Stimulated activated naive CD8-positive, alpha-beta T cell treated with anti-CD3 and anti-CD28 coated beads, Interleukin-15, amount 100 ng/mL, for 72 hours (primary cell): ENCODE measurements around the gene SLC38A10.

Source experiments
- ATAC-seq: fragments of 150-1000 bp; cut with Tn5 transposase; 2 replicates; pipeline ENCODE4 v1.10.0; 2021; ENCODE audit warnings: mild to moderate bottlenecking, moderate library complexity
- DNase-seq, 2 donors: peaks; one replicate each; pipeline ENCODE4 v3.0.0; 2021 to 2022
- H3K27ac Mint-ChIP-seq, 2 donors: one replicate each; pipeline ENCODE4 v1.8.0; 2022; ENCODE audit warnings: mild to moderate bottlenecking in 2 of 2, mixed read lengths in 2 of 2, moderate library complexity in 2 of 2
- H3K27me3 Mint-ChIP-seq: one replicate; pipeline ENCODE4 v1.8.0; 2022; ENCODE audit warnings: mixed read lengths
- H3K4me1 Mint-ChIP-seq: one replicate; pipeline ENCODE4 v1.8.0; 2022; ENCODE audit warnings: mild to moderate bottlenecking, mixed read lengths
- H3K4me3 Mint-ChIP-seq, 2 donors: one replicate each; pipeline ENCODE4 v1.8.0; 2022; ENCODE audit warnings: mild to moderate bottlenecking in 2 of 2, mixed read lengths in 2 of 2, moderate library complexity in 1 of 2
- H3K9me3 Mint-ChIP-seq, 2 donors: one replicate each; pipeline ENCODE4 v1.8.0; 2022; ENCODE audit warnings: mixed read lengths in 2 of 2

The SLC38A10 gene

GRCh38 chr17:81307636-81308560 lies 12.8 kb upstream of the SLC38A10 start:
- no peak for DNase-seq
- no peak overlapping the region for H3K27ac Mint-ChIP-seq

DNA sequence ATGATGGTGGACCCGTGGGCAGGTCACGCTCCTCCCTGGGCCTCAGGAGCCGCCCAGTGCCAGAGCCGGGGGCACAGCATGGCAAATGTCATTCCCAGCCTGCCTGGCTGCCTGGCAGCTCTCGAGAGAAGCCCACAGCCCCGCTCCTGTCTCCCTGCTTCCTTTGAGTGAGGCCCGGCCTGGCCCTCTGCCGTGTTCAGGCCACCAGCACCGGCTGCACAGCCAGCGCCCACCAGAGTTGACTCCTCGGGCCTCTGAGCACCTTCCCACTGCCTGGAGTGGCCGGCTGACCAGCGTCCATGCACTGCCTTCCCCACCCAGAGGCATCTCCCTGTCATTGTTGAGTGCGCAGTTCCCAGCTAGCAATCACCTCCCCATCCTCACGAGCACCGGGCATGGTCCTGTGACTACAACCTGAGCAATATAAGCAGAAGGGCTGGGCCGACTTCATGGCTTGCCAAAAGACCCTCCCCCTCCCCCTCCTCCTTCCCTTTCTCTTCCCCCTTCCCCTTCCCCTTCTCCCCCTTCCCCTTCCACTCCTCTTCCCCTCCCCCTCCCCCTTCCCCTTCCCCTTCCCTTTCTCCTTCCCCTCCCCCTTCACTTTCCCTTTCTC lies 11.9 kb upstream of the SLC38A10 start:
- Mint-ChIP-seq H3K4me1 (peaks cover 9% of the 10 kb centered on the region), H3K27ac (peak overlapping the region in 1 of 2 donors; percentile 27), H3K4me3 (no peak overlapping the region), H3K27me3 (peaks cover 28% of the 10 kb centered on the region), H3K9me3 (no peaks in the 10 kb centered on the region)
- DNase-seq (no peak), ATAC-seq (no peak)

More at GRCh38 chr17:81307636-81308560, 12.8 kb upstream of the SLC38A10 start:
- Mint-ChIP-seq H3K27me3 (peaks cover 29% of the 10 kb centered on the region), H3K9me3 (no peaks in the 10 kb centered on the region), H3K4me3 (no peak overlapping the region), H3K4me1 (peaks cover 9% of the 10 kb centered on the region)
- ATAC-seq, result no peak

- Mint-ChIP-seq H3K27me3 (peaks cover 23% of the 10 kb centered on the region), H3K4me1 (peaks cover 9% of the 10 kb centered on the region), H3K9me3 (no peaks in the 10 kb centered on the region), H3K4me3 (no peak overlapping the region), H3K27ac (no peak overlapping the region)
- ATAC-seq (no peak), DNase-seq (no peak)
These were observed 11.4 kb upstream of the SLC38A10 start for GRCh38 chr17:81306491-81306890.

- DNase-seq (no peak), ATAC-seq (no peak)
- Mint-ChIP-seq H3K27ac (no peak overlapping the region), H3K9me3 (no peaks in the 10 kb centered on the region), H3K4me1 (peaks cover 9% of the 10 kb centered on the region), H3K27me3 (peaks cover 12% of the 10 kb centered on the region), H3K4me3 (no peak overlapping the region)
These were observed 10.0 kb upstream of the SLC38A10 start for GRCh38 chr17:81305051-81305630.

DNA sequence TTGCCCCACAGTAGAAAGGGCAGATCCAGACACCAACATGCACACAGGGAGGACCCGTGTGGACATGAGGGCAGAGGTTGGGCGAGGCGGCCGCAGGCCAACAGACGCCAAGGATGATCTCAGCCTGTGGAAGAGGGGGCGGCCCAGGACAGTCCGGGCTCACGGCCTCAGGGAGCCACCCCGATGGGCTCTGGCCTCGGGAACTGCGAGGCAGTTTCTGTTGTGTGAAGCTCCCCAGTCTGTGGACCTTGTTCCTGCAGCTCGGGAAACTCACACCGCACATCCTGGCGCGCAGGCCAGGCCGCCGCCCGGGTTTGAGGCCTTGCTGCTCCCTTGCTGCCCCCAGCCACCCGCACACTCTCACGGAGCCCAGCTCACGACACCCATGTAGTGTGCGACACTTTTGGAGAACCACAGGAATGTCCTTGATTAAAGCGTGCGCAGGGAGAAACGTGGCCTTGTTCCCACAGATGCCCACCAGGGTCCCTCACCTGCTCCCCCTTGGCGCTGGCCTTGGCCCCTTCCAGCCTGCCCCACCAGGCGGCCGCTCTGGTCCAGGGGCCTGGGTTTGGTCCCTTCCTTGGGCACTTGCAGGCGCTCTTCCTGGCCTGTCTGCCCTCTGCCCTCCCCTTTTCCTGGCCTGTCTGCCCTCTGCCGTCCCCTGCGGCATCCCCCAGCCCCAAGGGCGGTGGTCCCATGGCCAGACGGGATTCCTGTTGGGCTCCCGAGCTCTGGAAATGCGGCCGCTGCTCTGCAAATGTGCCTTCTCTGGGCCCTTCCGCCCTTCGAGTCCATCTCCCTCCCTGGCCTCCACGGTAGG lies 9.3 kb upstream of the SLC38A10 start:
- Mint-ChIP-seq H3K27ac (no peak overlapping the region), H3K4me1 (peaks cover 7% of the 10 kb centered on the region), H3K4me3 (no peak overlapping the region), H3K27me3 (peaks cover 7% of the 10 kb centered on the region), H3K9me3 (no peaks in the 10 kb centered on the region)
- ATAC-seq, result no peak
- no peak for DNase-seq

- Mint-ChIP-seq H3K27ac (no peak overlapping the region), H3K4me3 (no peak overlapping the region), H3K4me1 (no peaks in the 10 kb centered on the region), H3K27me3 (no peaks in the 10 kb centered on the region), H3K9me3 (no peaks in the 10 kb centered on the region)
- DNase-seq (no peak), ATAC-seq (no peak)
These were observed 8.3 kb upstream of the SLC38A10 start for GRCh38 chr17:81303385-81303784.

GRCh38 chr17:81302861-81303333 lies 7.8 kb upstream of the SLC38A10 start:
- Mint-ChIP-seq H3K4me1 (no peaks in the 10 kb centered on the region), H3K9me3 (no peaks in the 10 kb centered on the region), H3K4me3 (no peak overlapping the region), H3K27me3 (no peaks in the 10 kb centered on the region), H3K27ac (no peak overlapping the region)
- no peak for ATAC-seq
- no peak for DNase-seq

DNA sequence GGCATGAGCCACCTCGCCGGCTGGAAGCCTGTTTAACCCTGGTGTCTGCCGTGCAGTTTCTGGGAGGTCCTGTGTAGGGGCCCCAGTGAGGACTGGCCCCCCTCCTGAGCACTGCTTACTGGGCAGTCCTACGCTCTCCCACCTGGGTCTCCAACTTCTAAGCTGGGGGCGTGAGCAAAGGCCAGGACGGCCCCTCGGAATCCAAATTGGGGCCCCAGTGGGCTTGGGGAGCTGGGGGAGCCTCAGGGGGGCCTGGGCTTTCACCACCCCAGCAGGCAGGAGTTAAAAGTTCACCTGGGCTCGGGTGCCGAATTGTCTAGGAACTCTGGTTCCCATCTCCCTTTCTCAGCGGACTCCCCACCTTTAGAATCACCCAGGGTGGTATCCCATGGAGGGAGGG lies 7.2 kb upstream of the SLC38A10 start:
- DNase-seq (no peak), ATAC-seq (no peak)
- H3K4me3 Mint-ChIP-seq, result no peak overlapping the region
- no peaks in the 10 kb centered on the region for H3K27me3 Mint-ChIP-seq
- no peaks in the 10 kb centered on the region for H3K9me3 Mint-ChIP-seq
- no peaks in the 10 kb centered on the region for H3K4me1 Mint-ChIP-seq
- no peak overlapping the region for H3K27ac Mint-ChIP-seq

GRCh38 chr17:81301195-81302144 lies 6.4 kb upstream of the SLC38A10 start:
- H3K27ac Mint-ChIP-seq, result no peak overlapping the region
- no peaks in the 10 kb centered on the region for H3K27me3 Mint-ChIP-seq
- ATAC-seq (no peak), DNase-seq (no peak)
- peaks cover 5% of the 10 kb centered on the region for H3K4me1 Mint-ChIP-seq
- no peaks in the 10 kb centered on the region for H3K9me3 Mint-ChIP-seq
- H3K4me3 Mint-ChIP-seq, result no peak overlapping the region

DNA sequence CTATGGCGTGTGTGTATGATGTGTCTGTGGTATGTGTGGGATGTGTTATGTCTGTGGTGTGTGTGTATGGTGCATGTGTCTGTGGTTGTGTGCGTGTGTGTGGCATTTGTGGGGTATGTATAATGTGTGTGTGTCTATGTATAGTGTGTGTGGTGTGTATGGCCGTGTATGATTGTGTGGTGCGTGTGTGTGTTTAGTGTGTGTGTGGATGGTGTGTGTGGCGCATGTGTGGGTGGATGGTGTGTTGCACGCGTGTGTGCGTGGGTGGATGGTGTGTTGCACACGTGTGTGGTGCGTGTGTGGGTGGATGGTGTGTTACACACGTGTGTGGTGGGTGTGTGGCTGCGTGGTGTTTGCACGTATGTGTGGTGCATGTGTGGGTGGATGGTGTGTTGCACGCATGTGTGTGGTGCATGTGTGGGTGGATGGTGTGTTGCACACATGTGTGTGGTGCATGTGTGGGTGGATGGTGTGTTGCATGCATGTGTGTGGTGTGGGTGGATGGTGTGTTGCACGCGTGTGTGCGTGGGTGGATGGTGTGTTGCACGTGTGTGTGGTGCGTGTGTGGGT lies 5.6 kb upstream of the SLC38A10 start:
- Mint-ChIP-seq H3K27me3 (no peaks in the 10 kb centered on the region), H3K9me3 (no peaks in the 10 kb centered on the region), H3K4me1 (peaks cover 11% of the 10 kb centered on the region), H3K4me3 (no peak overlapping the region), H3K27ac (peak overlapping the region in 1 of 2 donors; percentile 22)
- no peak for DNase-seq
- no peak for ATAC-seq

GRCh38 chr17:81299846-81300585 lies 4.9 kb upstream of the SLC38A10 start:
- no peaks in the 10 kb centered on the region for H3K9me3 Mint-ChIP-seq
- peak overlapping the region in 1 of 2 donors; percentile 22 for H3K27ac Mint-ChIP-seq
- H3K27me3 Mint-ChIP-seq, result no peaks in the 10 kb centered on the region
- no peak for DNase-seq
- ATAC-seq, result no peak
- peaks cover 17% of the 10 kb centered on the region for H3K4me1 Mint-ChIP-seq
- H3K4me3 Mint-ChIP-seq, result no peak overlapping the region

DNA sequence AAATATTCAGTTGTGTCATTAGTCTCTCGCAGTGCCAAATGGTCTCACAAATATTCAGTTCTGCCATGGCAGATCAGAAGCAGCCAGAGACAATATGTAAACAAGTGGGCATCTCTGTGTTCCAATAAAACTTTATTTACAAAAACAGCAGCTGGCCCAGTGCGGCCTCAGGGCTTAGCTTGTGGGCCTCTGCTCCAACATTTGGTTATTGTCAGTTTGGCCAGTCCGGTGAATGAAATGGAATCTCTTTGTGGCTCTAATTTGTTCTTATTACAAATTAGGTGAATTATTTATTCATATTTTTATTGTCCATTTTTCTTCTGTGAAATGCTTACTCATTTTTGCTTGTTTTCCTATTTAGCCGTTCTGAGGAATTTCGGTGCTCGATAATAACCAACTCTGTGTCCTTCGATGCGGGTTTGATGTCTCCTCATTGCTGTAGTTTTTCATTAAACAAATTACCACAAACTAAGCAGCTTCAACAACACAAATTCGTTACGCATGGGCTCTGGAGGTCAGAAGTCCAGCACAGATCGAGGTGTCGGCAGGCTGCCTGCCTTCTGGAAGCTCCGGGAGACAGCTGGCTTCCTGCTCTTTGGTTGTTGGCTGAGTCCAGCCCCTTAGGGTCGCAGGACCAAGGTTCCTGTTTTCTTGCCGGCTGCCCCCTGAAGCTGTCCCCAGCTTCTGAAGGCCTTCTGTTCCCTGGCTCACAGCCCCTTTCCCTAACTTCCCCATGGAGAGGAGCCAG lies 4.1 kb upstream of the SLC38A10 start:
- Mint-ChIP-seq H3K27ac (no peak overlapping the region), H3K27me3 (no peaks in the 10 kb centered on the region), H3K9me3 (no peaks in the 10 kb centered on the region), H3K4me3 (no peak overlapping the region), H3K4me1 (peaks cover 20% of the 10 kb centered on the region)
- no peak for ATAC-seq
- DNase-seq, result no peak

- H3K4me3 Mint-ChIP-seq, result no peak overlapping the region
- no peak for DNase-seq
- ATAC-seq, result no peak
- no peaks in the 10 kb centered on the region for H3K27me3 Mint-ChIP-seq
- peak overlapping the region in 1 of 2 donors; percentile 30 for H3K27ac Mint-ChIP-seq
- no peaks in the 10 kb centered on the region for H3K9me3 Mint-ChIP-seq
- peaks cover 26% of the 10 kb centered on the region for H3K4me1 Mint-ChIP-seq
These were observed 3.4 kb upstream of the SLC38A10 start for GRCh38 chr17:81298325-81298990.
